OCI-LY7 (cell line): ENCODE data around the gene LMX1A.

Experiments used
- CTCF ChIP-seq: fragments of 200-600 bp; sonication (generic); conservative IDR thresholded peaks from 2 replicates; pipeline ENCODE4 v1.5.1; 2014; ENCODE audit warnings: mild to moderate bottlenecking, antibody characterized with exemption, low read length, moderate library complexity, mixed read lengths
- EZH2phosphoT487 ChIP-seq: fragments of 200-600 bp; sonication (generic); IDR thresholded peaks from 2 replicates; pipeline ENCODE4 v1.6.1; 2018; ENCODE audit warnings: low read depth, borderline replicate concordance, mild to moderate bottlenecking, mixed run types, antibody characterized with exemption, low read length, moderate library complexity, mixed read lengths

GRCh38 chr1:165339164-165339563 is 17.4 kb downstream of the LMX1A start:
- TF ChIP-seq CTCF (no peak), EZH2phosphoT487 (no peak)
